HG02610 (cell line): ENCODE data around the gene SFRP2.

Experiments used
- ATAC-seq: cut with Tn5 transposase; IDR thresholded peaks from one replicate; pipeline ENCODE4 v1.9.1; 2021; ENCODE audit warnings: mild to moderate bottlenecking, moderate library complexity; ENCODE audit not compliant: unreplicated experiment

SFRP2 gene

DNA sequence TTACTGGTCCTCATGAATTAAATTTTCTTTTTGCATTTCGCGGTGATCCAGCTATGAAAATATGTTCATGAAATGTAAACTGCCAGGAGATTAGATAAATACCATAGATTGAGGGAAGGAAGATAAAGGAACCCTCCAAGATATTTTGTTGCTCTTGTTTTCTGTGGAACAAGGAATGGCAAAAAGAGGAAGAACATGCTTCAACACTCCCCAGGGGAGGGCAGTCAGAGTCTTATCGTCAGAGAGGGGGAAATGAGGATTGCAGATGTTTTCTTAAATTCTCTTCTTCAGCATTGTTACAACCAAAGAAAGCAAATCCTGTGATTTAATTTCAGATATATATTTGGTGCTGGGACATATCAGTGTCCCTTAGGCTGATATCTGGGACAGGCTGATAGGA is 9.5 kb upstream of the SFRP2 start:
- ATAC-seq = no peak

DNA sequence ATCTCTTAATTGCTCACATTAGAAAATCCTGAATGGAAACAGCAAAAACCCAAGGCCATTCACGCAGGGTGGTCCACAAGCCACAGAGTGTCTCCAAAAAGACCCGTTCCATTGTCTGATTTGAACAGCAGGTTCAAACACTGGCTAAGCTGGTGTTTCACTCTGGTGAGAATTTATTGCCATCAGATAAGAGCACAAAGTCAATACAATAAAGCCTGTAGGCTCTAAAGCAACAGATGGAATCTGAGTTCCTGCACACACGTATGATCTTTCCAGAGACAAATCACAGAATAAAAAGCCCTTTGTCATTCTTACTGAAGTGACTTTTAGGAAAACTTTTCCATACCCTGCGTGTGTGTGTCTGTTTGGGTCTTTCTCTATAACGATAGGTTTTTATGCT is 5.1 kb upstream of the SFRP2 start:
- ATAC-seq = no peak

DNA sequence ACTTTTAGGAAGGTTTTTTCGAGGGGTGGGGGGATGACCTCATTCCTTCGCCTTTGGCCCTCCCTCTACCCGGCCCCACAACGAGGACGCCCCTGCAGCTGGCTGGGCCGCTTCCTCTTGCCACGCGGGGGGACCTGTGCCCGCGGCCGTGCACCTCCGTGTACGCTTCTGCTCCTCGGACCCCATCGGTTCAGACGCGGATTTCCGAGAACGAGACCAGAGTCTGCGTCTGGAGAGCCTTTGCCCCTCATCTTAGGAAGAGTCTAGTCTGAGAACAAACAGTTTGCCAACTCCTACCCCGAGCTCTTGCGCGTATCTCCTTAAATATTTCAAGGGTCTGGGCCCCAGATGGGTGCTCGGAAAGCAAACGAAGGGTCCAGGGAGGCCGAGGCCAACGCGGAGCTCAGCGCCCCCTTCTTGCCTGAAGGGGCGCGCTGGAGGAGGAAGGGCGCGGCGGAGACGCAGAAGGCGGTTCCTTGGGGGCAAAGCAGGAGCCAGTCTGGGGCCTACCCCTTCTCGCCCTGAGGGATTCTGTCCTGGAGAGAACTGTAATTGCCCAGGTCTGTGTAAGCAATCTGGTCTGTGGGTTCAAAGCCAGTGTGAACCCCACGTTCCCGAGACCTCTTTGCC is 3.9 kb upstream of the SFRP2 start:
- no peak for ATAC-seq

DNA sequence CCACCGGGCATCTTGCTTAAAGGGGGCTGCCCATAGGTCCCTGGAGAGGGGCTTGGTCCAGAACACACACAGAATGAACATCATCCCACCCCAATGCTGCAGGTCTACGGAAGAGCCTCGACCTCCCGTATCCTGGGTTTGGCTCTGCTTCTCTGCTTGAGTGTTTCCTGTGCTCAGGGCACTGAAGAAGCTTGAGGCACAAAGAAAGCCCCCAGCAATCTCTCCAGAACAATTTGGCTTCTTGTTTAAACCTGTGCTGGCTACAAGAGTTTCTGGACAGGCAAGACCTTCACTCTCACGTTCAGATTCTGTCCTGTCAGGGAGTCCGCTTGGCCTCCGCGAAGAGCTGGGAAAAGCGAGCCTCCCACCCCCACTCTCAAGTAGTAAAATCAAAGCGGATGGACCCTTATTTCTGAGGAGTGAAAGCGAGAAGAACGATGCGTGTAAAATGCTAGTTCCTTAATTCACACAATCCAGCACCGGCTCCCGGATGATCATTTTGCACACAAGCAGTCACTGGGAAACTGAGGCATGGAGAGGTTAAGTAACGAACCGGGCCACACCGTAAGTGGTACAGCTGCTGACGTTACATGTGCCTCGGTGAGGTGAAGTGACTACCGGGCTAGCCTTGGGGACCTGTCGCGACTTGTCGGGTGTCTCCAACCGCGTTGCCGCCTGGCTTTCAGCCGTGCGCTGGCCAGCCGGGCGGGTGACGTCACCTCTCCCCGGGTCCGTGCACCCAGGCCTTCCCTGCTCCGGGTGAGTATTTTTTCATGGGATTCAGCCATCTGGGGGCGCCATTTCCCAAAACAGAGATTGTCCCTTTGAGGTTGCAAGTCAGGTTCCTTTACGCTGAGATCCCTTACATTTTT is 3.1 kb upstream of the SFRP2 start:
- no peak for ATAC-seq

DNA sequence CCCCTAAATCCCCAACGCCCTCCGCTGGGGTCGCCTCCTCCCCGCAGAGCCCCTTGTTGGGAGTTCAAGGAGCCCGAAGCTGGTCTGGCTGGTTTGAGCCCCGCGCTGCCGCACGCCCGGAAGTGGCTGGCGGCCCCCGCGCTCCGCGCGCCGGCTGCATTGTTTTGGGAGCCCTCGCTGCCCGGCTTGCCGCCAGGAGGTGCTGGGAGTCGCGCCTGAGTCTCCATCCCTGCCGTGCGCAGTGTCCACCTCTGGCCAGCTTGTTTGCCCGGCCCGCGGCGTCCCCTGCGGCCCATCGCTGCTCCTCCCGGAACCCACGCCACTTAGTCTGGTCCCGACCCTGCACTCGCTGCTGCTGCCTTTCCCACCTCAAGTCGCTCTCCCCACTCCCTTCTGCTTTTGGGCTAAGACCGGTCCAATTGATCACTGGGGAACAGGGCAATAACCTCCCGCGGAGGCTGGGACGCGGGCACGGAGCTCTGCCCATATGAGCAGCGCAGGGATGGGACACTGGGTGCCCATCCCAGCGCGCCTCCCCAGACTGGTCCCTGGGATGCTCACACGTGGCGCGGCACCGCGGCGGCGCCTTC is 2.2 kb upstream of the SFRP2 start:
- no peak for ATAC-seq

DNA sequence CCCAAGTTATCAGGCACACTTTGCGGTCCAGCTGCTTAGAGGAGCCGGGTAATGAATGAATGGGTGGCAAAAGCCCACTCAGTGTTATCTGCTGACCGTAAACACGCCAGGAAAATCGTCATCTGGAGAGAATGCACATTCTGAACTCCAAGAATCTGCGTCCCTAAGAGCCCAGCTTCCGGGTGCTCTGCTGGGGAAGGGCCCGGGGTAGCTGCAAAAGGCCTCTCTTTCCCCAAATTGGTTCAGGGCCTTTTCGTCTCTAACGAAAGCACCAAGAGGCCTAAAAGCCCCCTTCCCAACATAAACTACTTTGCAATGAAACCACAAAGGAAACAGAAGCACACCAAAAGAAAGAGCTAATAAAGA is 1.6 kb upstream of the SFRP2 start:
- ATAC-seq = no peak

DNA sequence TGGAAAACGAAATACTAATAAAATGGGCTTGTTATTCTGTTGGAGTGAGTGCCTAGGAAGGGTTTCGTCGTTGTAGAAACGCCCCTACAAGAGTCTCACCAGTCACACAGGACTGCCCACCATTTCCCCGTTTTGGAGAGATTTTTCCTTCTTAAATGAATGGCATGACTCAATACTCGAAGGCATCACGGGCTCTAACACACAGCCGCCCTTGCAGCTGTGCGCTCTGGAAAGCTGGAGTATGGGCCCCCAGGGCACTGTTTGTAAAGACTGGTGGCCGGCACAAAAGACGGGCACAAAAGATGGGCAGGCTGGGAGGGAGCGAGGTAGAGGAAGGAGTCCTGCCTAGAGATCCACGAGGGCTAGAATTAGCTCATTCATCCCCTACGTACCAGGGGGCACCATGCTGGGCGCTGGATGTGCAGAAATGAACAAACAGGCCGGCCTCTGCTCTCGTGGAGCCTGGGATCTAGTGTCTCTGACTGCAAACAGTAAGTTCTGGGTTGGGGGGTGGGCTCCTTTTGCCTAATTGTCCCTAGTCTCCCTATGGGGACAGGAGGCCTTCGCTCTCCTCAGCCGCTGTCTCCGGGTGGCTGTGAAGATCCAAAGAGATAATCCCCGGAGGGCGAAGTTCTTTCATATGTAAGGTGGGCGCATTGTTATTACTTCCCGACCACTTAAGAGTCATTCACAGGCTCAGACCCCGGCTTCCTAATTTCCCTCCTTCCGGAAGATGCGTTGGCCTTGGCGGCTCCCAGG is 1.0 kb upstream of the SFRP2 start:
- no peak for ATAC-seq

DNA sequence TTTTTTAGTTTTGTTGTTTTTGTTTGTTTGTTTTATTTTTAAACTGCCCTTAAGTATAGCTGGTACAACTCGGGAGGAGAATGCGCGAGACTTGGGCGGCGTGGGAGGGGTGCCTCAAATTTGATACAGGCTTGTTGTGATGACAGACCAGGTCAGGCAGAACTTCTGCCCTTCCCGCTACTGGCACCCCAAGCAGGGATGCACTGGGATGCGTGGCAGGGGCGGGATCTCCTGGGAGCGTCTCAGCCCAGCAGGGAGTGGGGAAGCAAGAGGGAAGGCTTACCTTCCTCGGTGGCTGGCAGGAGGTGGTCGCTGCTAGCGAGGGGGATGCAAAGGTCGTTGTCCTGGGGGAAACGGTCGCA is 851 bp downstream of the SFRP2 start:
- no peak for ATAC-seq

DNA sequence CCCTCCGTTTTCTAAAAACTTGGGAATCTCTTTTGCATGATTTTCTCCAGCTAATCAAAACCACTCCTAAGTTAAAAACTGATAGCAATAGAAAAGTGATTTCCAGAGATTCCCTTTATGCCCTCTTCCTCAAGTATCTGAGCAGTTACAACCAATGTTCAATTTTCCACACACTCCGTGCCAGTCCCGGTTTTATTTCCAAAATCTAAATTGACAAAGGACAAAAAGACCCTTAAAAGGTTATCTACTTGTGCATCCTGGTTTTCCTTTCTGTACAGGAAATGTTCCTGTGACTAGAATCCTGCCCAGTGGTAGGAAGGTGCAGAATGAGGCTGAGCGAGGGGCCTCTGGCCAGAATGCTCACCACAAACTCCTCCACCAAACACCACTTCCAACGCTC is 1.3 kb downstream of the SFRP2 start:
- no peak for ATAC-seq

DNA sequence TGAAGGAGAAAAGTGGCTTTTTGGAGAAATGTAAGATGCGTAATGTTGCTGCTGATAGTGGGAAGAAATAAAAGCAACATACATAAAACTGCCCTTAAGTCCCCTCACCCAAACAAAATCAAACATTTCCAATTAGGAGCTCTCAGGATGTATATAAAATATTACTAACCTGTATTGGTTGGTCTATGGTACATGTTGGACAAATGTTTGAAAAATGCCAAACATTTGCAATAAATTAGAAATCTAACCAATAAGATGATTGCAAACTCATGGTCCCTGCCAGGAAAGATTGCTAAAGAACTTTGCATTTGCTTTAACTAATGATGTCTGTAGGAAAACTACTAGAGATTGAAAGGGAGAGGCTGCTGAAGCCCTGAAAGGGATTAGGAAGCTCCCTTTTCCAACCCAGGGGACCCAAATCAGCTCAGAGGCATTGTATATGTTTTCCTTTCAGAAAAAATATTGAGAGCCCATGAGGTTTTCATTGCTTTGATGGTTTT is 1.8 kb downstream of the SFRP2 start:
- no peak for ATAC-seq

DNA sequence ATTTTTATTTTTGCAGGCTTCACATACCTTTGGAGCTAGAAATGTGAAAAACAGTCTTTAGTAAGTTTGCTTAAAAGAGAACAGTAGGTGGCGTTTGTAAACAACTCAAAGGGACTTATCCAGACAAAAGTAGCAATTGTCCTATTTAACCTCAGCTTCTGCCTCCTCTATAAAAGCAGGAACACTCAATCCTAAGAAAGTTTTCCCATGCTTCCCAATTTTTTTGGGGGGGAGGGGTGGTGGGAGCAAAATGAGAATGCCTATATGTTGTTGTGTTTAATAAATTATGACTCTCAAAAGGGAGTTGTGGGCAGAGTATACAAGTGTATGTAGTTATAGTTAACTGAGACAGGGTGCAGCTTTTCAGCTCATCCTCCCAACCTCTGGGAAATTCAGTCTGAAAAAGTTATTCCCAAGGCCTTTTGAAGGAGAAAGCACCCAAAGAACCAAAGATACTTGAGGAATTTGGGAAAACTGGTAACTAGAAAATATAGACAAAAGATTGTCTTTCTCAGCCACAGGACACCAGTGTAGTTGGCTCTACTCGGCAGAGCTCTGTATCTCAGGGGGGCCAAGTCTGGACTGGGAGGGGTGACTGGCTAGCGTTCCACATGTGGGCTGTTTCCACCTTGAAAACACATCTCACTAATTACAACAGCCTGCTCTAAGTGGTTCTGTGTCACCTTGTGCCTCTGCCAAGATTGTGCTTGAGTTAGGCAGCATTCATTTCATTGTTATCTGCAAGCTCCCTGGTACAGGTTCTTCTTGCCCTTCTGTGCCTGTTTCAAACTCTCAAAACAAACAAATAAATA is 2.8 kb downstream of the SFRP2 start:
- ATAC-seq = no peak

DNA sequence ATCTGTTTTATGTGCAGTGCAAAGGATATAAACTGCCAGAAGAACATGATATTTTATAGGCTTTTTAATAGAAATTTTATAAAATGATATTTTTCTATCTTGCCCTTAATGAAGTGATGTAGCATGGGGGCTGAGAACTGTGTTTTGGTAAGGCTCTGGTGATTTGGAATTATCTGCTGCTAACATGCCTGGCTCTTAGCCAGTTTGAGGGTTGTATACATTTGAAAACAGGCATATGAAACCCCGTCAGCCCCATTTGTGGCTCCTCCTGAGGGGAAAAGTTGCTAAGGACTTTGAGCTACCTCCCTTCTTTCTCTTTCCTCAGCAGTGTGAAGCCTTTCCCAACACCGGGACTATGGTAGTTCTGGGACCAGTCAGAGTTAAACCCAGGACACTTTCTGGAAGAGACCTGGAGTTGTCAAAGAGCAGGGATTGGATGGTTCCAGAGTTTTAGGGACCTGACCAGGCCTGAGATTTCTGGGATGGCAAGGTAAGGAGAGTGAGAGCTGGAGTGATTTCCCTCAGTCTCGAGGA is 4.7 kb downstream of the SFRP2 start:
- ATAC-seq = no peak

DNA sequence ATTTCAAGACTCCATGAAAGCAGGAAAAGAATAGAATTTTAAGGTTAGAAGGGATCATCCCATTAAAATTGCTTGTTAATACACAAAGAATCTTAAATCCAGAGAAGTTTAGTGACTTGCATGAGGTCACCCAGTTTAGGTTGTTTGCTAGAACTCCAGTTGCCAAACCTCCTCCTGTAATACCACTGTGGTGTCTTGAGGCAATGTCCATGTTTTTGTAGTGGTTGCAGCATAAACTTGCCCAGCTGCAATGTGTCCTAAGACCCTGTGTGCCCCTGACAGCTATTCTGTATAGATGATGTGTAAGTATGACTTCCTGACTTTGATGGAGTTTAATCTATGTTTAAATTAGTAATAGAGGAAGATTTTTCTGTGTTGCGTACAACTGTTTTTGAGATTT is 6.3 kb downstream of the SFRP2 start:
- no peak for ATAC-seq

DNA sequence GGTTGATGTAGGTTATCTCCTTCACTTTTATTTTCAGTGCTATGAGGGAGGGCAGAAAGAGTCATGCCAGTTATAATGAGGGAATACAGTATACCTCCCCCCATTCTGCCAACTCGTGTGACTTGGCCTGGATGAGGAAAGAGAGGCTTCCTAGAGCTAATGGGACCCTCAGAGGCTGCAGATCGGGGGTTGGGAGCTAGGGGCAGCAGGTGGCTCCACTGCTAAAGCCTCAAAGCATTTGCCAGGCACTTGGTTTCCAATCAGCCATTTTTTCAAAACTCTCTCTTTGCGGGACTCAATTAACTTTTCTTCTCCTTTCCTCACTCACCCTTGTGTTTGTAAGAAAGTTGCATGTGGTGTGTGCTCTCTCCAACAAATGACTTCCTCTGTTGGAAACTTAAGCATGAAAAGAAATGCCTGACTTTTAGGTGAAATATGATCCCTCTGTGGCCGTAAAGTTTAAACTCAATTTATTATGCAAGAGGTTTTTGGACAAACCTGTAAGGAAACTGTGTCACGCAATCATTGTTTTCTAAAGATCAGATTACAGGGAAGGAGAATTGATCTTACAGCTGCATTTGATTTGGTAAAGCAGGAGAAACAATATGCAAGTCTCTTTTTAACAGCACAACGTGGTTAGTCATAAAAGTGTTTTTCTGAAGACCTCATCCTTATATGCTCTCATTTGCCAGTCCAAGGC is 7.0 kb downstream of the SFRP2 start:
- no peak for ATAC-seq

DNA sequence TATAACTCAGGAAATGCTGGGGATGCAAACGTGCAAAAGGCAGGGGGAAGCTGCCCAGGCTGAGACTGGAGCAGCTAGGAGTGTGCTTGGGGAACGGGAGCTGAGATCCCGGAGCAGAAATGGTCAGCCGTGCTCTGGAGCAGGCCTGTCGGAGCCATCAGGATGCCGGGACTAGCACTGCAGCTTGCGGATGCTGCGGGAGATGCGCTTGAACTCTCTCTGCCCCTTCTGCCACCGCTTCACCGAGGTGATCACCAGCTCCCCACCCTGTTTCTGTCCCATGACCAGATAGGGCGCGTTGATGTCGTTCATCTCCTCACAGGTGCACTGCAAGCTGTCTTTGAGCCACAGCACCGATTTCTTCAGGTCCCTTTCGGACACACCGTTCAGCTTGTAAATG is 7.6 kb downstream of the SFRP2 start:
- peak; percentile 17 for ATAC-seq

DNA sequence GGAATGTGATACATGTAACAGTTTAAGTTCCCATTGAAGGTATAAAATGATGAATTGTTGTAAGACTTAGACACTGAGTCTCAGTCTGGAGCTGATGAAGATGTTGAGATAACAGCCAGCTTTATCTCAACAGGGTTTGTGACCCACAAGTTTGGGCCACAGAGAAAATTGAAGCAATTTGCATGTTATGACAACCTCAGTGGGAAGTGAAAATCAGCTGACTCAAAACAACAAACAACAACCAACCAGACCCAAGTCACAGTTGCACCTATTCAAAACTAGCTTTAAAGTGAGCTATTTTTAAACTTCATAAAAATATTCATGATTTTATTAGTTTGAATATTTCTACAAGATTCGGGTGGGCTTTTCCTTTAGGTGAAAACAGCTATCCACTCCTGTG is 8.0 kb downstream of the SFRP2 start:
- ATAC-seq = peak; percentile 85

DNA sequence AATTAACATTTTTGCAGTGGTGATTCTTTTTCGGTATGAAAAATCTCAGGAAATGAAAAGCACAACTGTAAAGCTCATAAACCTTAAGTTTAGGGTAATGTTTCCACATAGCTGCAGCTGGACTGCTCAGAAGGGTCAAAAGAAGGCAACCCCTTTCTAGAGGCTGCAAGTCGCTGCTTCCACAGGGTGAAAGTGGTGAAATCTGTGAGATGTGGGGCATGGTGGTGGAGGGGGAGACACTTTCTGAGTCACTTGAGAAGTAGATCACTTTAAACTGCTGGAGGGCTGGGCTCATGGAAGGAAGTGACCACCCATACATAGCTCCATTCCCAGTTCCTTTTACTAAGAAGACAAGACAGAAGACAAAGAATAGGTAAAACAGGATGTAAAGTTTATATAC is 8.7 kb downstream of the SFRP2 start:
- ATAC-seq = no peak

DNA sequence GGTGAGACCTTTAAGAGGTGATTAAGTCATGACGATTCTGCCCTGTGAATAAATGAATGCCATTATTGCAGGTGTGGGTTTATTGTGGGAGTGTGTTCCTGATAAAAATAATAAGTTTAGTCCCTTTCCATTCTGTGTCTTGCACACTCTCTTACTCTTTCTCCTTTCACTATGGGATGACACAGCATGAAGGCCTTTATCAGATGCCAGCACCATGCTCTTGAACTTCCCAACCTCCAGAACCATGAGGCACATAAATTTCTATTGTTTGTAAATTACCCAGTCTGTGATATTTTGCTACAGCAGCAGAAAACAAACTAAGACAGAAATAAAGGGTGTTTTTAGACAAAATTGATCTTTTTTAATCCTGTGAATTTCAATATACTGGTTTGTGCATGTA is 10.5 kb downstream of the SFRP2 start:
- no peak for ATAC-seq

DNA sequence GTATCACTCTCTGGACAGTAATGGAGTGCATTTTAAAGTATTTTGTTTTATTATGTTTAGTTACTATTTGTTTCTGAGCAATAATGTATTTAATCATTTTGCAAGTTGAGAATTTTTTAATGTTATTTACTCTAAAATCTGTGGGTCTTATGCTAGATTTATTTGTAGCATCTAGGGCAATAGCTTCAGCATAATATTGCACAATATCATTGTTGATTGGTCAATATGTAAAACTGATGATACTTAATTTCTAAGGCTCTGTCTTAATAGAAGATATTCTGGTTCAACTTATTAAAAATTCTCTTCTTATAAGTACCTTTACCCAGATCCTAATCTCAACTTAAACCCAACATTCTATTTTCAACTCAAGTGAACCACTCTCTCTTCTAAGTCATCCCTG is 11.5 kb downstream of the SFRP2 start:
- no peak for ATAC-seq

DNA sequence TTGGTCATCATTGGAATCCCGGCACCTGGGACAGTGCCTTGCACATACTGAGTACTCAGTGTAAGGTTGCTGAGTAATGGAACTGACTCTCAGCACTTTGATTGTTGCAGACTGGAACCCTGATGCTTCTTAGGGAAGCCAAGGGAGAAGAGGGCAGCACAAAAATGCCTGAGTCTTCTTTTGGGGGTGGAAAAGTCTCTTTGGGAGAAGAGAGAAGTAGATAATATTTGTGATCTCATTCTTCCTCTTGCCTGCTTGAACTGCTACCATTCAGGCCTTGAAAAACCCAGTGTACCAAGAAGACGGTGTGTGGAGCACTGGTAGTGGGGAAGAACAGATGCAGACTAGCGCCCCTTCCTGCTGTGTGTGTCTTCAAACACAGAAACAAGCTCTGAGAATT is 12.3 kb downstream of the SFRP2 start:
- ATAC-seq = no peak
